ENCODE data around the gene LRRC2. TPM values are rescaled to one million over a fixed set of nuclear protein-coding genes. Genes with fewer than 3 reads are reported as not detected.

Gene LRRC2
- total RNA-seq, 1 experiment from 2014 or later, result not detected

GRCh38 chr3:46542344-46542743 is 23.8 kb downstream of the LRRC2 start:
- in situ Hi-C loops (cut with HindIII; ENCODE audit: low pct_unique_long_range_greater_than_20kb, low sequenced_read_pairs) (no loop called here), intact Hi-C loops (cut with micrococcal nuclease; ENCODE audit: unreplicated experiment) (no loop called here)
- H3K36me3 ChIP-seq (ENCODE audit: control insufficient read depth, insufficient read depth, low read length), result no peaks in the 10 kb centered on the region
- no peak for DNase-seq (ENCODE audit: low read depth, low spot score)
- POLR2A ChIA-PET, result interaction anchor here (0.7 kb wide), 1 partner anchor 386 kb away, joined by 4 read pairs; no protein-coding TSS in a partner anchor
- no peak for ATAC-seq
- no TSS peak for BruUV-seq (replicated peaks)
- H3K27ac ChIP-seq (ENCODE audit: low read length), result no peak overlapping the region
- TF ChIP-seq POLR2AphosphoS5 (IDR thresholded peaks at IDR 0.05; ENCODE audit: low read depth, low read length), result no peak
- TF ChIP-seq SIN3A (IDR thresholded peaks at IDR 0.05; ENCODE audit: borderline replicate concordance, insufficient read depth, low read depth, low read length), result no peak
- no peak for TF ChIP-seq REST (IDR thresholded peaks at IDR 0.05; ENCODE audit: insufficient read depth in 1 of 2, low read depth in 2 of 2, low read length in 1 of 2)
- TF ChIP-seq TCF7L2 (IDR thresholded peaks at IDR 0.05; ENCODE audit: low read depth, low read length), result no peak
- no peak for TF ChIP-seq CTCF (IDR thresholded peaks at IDR 0.05)
- H3K4me1 ChIP-seq (ENCODE audit: control insufficient read depth, insufficient read depth, low read length), result no peaks in the 10 kb centered on the region
- no peaks in the 10 kb centered on the region for H3K9me3 ChIP-seq (ENCODE audit: control insufficient read depth, insufficient read depth, low read depth, low read length)
- no peaks in the 10 kb centered on the region for H3K27me3 ChIP-seq (ENCODE audit: control insufficient read depth, insufficient read depth, low read length)
- H3K4me3 ChIP-seq (ENCODE audit: low read depth in 2 of 2, low read length in 2 of 2), result no peak overlapping the region
- CTCF ChIA-PET, result no interaction called here

- Histone ChIP-seq H3K27me3 (ENCODE audit: control insufficient read depth, insufficient read depth, low read length) (no peaks in the 10 kb centered on the region), H3K27ac (ENCODE audit: low read length) (no peak overlapping the region), H3K4me3 (ENCODE audit: low read depth in 2 of 2, low read length in 2 of 2) (no peak overlapping the region), H3K36me3 (ENCODE audit: control insufficient read depth, insufficient read depth, low read length) (no peaks in the 10 kb centered on the region), H3K9me3 (ENCODE audit: control insufficient read depth, insufficient read depth, low read depth, low read length) (no peaks in the 10 kb centered on the region), H3K4me1 (ENCODE audit: control insufficient read depth, insufficient read depth, low read length) (no peaks in the 10 kb centered on the region)
- BruUV-seq (replicated peaks), result no TSS peak
- TF ChIP-seq SIN3A (IDR thresholded peaks at IDR 0.05; ENCODE audit: borderline replicate concordance, insufficient read depth, low read depth, low read length) (no peak), TCF7L2 (IDR thresholded peaks at IDR 0.05; ENCODE audit: low read depth, low read length) (no peak), REST (IDR thresholded peaks at IDR 0.05; ENCODE audit: insufficient read depth in 1 of 2, low read depth in 2 of 2, low read length in 1 of 2) (no peak), CTCF (IDR thresholded peaks at IDR 0.05) (no peak), POLR2AphosphoS5 (IDR thresholded peaks at IDR 0.05; ENCODE audit: low read depth, low read length) (no peak)
- ChIA-PET POLR2A (interaction anchor here (0.7 kb wide), 1 partner anchor 386 kb away, joined by 4 read pairs; no protein-coding TSS in a partner anchor), CTCF (no interaction called here)
- no peak for DNase-seq (ENCODE audit: low read depth, low spot score)
- in situ Hi-C loops (cut with HindIII; ENCODE audit: low pct_unique_long_range_greater_than_20kb, low sequenced_read_pairs), result no loop called here
- intact Hi-C loops (cut with micrococcal nuclease; ENCODE audit: unreplicated experiment), result no loop called here
- no peak for ATAC-seq
Measured at GRCh38 chr3:46541835-46542234, 24.3 kb downstream of the LRRC2 start.

Measured in Panc1 (cell line).